HepG2 (cell line): Measurements from ENCODE around the gene PRKD2. TPM values are rescaled to one million over a fixed set of nuclear protein-coding genes. Genes with fewer than 3 reads are reported as not detected.

Experiments used
- ATAC-seq: fragments of 200-7000 bp; cut with Tn5 transposase; 3 replicates; pipeline ENCODE4 v1.9.1; 2020; ENCODE audit warnings: mild to moderate bottlenecking, moderate library complexity
- BruUV-seq: library from RNA; stranded (reverse); fragments of 400-500 nt; replicated peaks from 2 replicates; lab custom pipeline; 2021; lab: Mats Ljungman, UMichigan
- CTCF ChIA-PET: fragments of 300-600 bp; formaldehyde crosslinking; extraction: SDS; loops from one replicate; lab custom pipeline; 2021; ENCODE audit warnings: low total read pairs, inconsistent platforms, low intra/inter-chr PET ratio; lab: Yijun Ruan, JAX
- POLR2A ChIA-PET: fragments of 350-600 bp; sonication (Branson Sonifier 250); formaldehyde crosslinking; loops from one replicate; lab custom pipeline; 2020; ENCODE audit warnings: antibody characterized with exemption, inconsistent platforms; lab: Yijun Ruan, JAX
- DNase-seq: peaks from one replicate; pipeline ENCODE4 v3.0.0-alpha.2; 2015; ENCODE audit warnings: low spot score
- FAIRE-seq: peaks from 3 replicates; lab custom pipeline; 2011; peaks lifted over from hg19 to GRCh38; lab: Jason Lieb, UNC
- H2AFZ ChIP-seq: one replicate; pipeline ENCODE4 v1.6.1; 2011; ENCODE audit warnings: low read length, inconsistent platforms
- H3K27ac ChIP-seq: fragments of 300-600 bp; 3 replicates; pipeline ENCODE4 v1.8.0; 2011; ENCODE audit warnings: mixed run types, mild to moderate bottlenecking, mixed read lengths, low read length, inconsistent platforms; ENCODE audit not compliant: insufficient read depth; ENCODE audit errors: extremely low read length
- H3K27me3 ChIP-seq, 2 experiments: fragments of 200-600 bp in 1 of 2; 2 replicates in 1 of 2; 3 replicates in 1 of 2; pipeline versions ENCODE4 v1.6.0 to v1.8.0; 2011; ENCODE audit warnings: low read length in 2 of 2, mild to moderate bottlenecking in 2 of 2, moderate library complexity in 2 of 2, inconsistent platforms in 1 of 2; ENCODE audit not compliant: insufficient read depth in 2 of 2, control insufficient read depth in 1 of 2
- H3K36me3 ChIP-seq, 2 experiments: fragments of 200-600 bp in 1 of 2; replicated peaks in 1 of 2; 2 replicates in 1 of 2; 3 replicates in 1 of 2; pipeline versions ENCODE4 v1.5.1 to v1.8.0; 2011; ENCODE audit warnings: low read length in 2 of 2, inconsistent platforms in 1 of 2; ENCODE audit not compliant: insufficient read depth in 2 of 2, control insufficient read depth in 1 of 2
- H3K4me1 ChIP-seq: 2 replicates; pipeline ENCODE4 v1.5.1; 2012; ENCODE audit warnings: low read length, inconsistent platforms; ENCODE audit not compliant: insufficient read depth
- H3K4me2 ChIP-seq: 2 replicates; pipeline ENCODE4 v1.6.0; 2011; ENCODE audit warnings: low read depth, low read length, inconsistent platforms
- H3K4me3 ChIP-seq, 3 experiments: fragments of 200-600 bp in 1 of 3; sonication (generic), shearing (Covaris generic) in 1 of 3; replicated peaks in 1 of 3; 2 replicates each; pipeline ENCODE4 v1.5.1; 2011 to 2016; ENCODE audit warnings: low read length in 3 of 3, inconsistent platforms in 2 of 3, low read depth in 2 of 3, mild to moderate bottlenecking in 2 of 3, control low read depth in 1 of 3, mixed read lengths in 1 of 3; ENCODE audit not compliant: insufficient read depth in 1 of 3
- H3K79me2 ChIP-seq: one replicate; pipeline ENCODE4 v1.6.1; 2011; ENCODE audit warnings: low read length, inconsistent platforms; ENCODE audit not compliant: insufficient read depth
- H3K9ac ChIP-seq: 2 replicates; pipeline ENCODE4 v1.6.0; 2011; ENCODE audit warnings: mild to moderate bottlenecking, low read depth, low read length, inconsistent platforms; ENCODE audit not compliant: insufficient read depth
- H3K9me3 ChIP-seq: 2 replicates; pipeline ENCODE4 v1.5.1; 2012; ENCODE audit warnings: mild to moderate bottlenecking, low read length
- H4K20me1 ChIP-seq: 2 replicates; pipeline ENCODE4 v1.6.0; 2011; ENCODE audit warnings: inconsistent platforms, mild to moderate bottlenecking, low read length, moderate library complexity; ENCODE audit not compliant: insufficient read depth
- ARNTL ChIP-seq: sonication (generic); formaldehyde crosslinking; IDR thresholded peaks from 2 replicates; pipeline ENCODE4 v1.4.0; 2020; ENCODE audit warnings: mild to moderate bottlenecking, missing genetic modification reagents
- HOXD1 ChIP-seq: sonication (generic); formaldehyde crosslinking; IDR thresholded peaks from 2 replicates; pipeline ENCODE4 v1.5.0; 2020; ENCODE audit warnings: missing genetic modification reagents
- PCBP2 ChIP-seq: fragments of 200-400 bp; formaldehyde crosslinking; optimal IDR thresholded peaks from 2 replicates; pipeline ENCODE3; 2018; ENCODE audit warnings: low read length, low read depth; ENCODE audit not compliant: poor library complexity, severe bottlenecking
- PHF5A ChIP-seq: IDR thresholded peaks from one replicate; pipeline ENCODE4 v1.6.1; 2018; ENCODE audit warnings: low read depth, missing genetic modification reagents; ENCODE audit not compliant: unreplicated experiment
- in situ Hi-C: cut with HindIII; loops from 2 replicates; pipeline ENCODE4 v1.10.0; 2017; ENCODE audit warnings: low pct_unique_long_range_greater_than_20kb; ENCODE audit not compliant: extremely low pct_ligation_motif_present
- intact Hi-C: fragments of 100-400 bp; cut with micrococcal nuclease; formaldehyde crosslinking; loops from one replicate; pipeline ENCODE4 v1.10.0; 2022; ENCODE audit not compliant: unreplicated experiment
- polyA plus RNA-seq, 8 experiments: library from polyadenylated mRNA; depleted of rRNA in 3 of 8; stranded (reverse) in 7 of 8; unstranded in 1 of 8; fragments of >200 nt; fragmentation: Illumina TruSeq in 4 of 8; extraction: Trizol in 4 of 8; gene quantifications; 2 replicates each; pipeline versions ENCODE4 v1.2.1 to v1.2.3, GENCODE V29; 2011 to 2016; ENCODE audit warnings: low read depth in 4 of 8, missing spikeins in 1 of 8, mixed read lengths in 1 of 8; ENCODE audit not compliant: insufficient read depth in 1 of 8
- total RNA-seq, 5 experiments: library from RNA; depleted of rRNA; stranded (reverse); fragments of >200 nt; fragmentation: Illumina TruSeq; extraction: Trizol; gene quantifications; 2 replicates each; pipeline ENCODE4 v1.2.3, GENCODE V29; 2016; ENCODE audit warnings: low read depth in 1 of 5
- TF ChIP-seq, protein P1 (sequence below): IDR thresholded peaks from 2 replicates; pipeline ENCODE4 v1.6.1; 2016; ENCODE audit warnings: low read depth, missing genetic modification reagents, missing compliant biosample characterization

The PRKD2 gene
- total and polyA plus RNA-seq, 2 of the 13 experiments (the other 11 are each of a cell fraction or from before 2014, with no cell fraction given), result 6.7 to 7.3 TPM

DNA sequence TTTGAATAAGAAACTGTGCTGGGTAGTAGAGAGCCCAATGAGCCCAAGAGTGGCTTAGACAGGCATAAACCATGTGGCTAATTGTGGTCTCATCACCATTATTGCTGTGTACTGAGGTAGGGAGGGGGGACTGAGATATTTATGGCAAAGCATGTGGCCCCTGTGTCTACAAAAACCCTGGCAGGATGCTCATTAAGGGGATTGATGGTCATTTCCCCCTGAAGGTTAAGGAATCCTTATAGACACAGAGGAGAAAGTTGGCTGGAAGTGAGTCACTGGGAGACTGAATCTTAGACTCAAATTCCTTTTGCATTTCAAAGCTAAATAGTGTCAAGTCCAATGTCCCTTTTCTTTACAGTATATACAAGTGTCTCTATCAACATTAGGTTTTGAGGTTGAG, 46.1 kb downstream of the PRKD2 start:
- no peak overlapping the region for H2AFZ ChIP-seq
- H3K4me1 ChIP-seq, result peaks cover 10% of the 10 kb centered on the region; the same call in 1 of the 2 replicates
- H3K27me3 ChIP-seq, result no peaks in the 10 kb centered on the region
- CTCF ChIA-PET, result no interaction called here
- H3K27ac ChIP-seq, result no peak overlapping the region
- TF ChIP-seq, protein P1, sequence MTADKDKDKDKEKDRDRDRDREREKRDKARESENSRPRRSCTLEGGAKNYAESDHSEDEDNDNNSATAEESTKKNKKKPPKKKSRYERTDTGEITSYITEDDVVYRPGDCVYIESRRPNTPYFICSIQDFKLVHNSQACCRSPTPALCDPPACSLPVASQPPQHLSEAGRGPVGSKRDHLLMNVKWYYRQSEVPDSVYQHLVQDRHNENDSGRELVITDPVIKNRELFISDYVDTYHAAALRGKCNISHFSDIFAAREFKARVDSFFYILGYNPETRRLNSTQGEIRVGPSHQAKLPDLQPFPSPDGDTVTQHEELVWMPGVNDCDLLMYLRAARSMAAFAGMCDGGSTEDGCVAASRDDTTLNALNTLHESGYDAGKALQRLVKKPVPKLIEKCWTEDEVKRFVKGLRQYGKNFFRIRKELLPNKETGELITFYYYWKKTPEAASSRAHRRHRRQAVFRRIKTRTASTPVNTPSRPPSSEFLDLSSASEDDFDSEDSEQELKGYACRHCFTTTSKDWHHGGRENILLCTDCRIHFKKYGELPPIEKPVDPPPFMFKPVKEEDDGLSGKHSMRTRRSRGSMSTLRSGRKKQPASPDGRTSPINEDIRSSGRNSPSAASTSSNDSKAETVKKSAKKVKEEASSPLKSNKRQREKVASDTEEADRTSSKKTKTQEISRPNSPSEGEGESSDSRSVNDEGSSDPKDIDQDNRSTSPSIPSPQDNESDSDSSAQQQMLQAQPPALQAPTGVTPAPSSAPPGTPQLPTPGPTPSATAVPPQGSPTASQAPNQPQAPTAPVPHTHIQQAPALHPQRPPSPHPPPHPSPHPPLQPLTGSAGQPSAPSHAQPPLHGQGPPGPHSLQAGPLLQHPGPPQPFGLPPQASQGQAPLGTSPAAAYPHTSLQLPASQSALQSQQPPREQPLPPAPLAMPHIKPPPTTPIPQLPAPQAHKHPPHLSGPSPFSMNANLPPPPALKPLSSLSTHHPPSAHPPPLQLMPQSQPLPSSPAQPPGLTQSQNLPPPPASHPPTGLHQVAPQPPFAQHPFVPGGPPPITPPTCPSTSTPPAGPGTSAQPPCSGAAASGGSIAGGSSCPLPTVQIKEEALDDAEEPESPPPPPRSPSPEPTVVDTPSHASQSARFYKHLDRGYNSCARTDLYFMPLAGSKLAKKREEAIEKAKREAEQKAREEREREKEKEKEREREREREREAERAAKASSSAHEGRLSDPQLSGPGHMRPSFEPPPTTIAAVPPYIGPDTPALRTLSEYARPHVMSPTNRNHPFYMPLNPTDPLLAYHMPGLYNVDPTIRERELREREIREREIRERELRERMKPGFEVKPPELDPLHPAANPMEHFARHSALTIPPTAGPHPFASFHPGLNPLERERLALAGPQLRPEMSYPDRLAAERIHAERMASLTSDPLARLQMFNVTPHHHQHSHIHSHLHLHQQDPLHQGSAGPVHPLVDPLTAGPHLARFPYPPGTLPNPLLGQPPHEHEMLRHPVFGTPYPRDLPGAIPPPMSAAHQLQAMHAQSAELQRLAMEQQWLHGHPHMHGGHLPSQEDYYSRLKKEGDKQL, result no peak
- TF ChIP-seq ARNTL (CRISPR knock-in tag) (no peak), PHF5A (CRISPR knock-in tag) (no peak), HOXD1 (no peak), PCBP2 (no peak)
- TF ChIP-seq, all 625 proteins: peak for 0
- no peaks in the 10 kb centered on the region for H3K79me2 ChIP-seq
- intact Hi-C loops, result no loop called here
- no peak for FAIRE-seq
- no peaks in the 10 kb centered on the region for H3K9me3 ChIP-seq
- BruUV-seq, result no TSS peak
- H3K4me3 ChIP-seq, result no peak overlapping the region
- H3K9ac ChIP-seq, result no peak overlapping the region
- H3K36me3 ChIP-seq, result peaks cover 1 to 16% of the 10 kb centered on the region in 2 experiments
- ATAC-seq, result no peak
- in situ Hi-C loops, result no loop called here
- DNase-seq, result no peak
- H4K20me1 ChIP-seq, result no peaks in the 10 kb centered on the region
- no peak overlapping the region for H3K4me2 ChIP-seq
- POLR2A ChIA-PET, result no interaction called here
